Peyer's patch (tissue), 4 donors: Measurements from ENCODE around the gene BACH2. TPM values are rescaled to one million over a fixed set of nuclear protein-coding genes. Genes with fewer than 3 reads are reported as not detected.

Source experiments
- DNase-seq, 3 donors: peaks; one replicate each; pipeline ENCODE4 v3.0.0-alpha.2; 2017 to 2019
- H3K27ac ChIP-seq, 4 donors: fragments of 200-600 bp; sonication (generic); one replicate each; pipeline ENCODE4 v1.5.1; 2016 to 2019
- H3K27me3 ChIP-seq, 2 donors: fragments of 200-600 bp; sonication (generic); one replicate each; pipeline ENCODE4 v1.5.1; 2019
- H3K36me3 ChIP-seq, 3 donors: fragments of 200-600 bp; sonication (generic); one replicate each; pipeline ENCODE4 v1.5.1; 2016 to 2019
- H3K4me1 ChIP-seq, 4 donors: fragments of 200-600 bp; sonication (generic); one replicate each; pipeline ENCODE4 v1.5.1; 2016 to 2019
- H3K4me3 ChIP-seq, 4 donors: fragments of 200-600 bp; sonication (generic); 1 replicate in 3 of 4; 2 replicates in 1 of 4; pipeline ENCODE4 v1.5.1; 2016 to 2019; ENCODE audit warnings: mild to moderate bottlenecking in 1 of 4
- H3K9me3 ChIP-seq, 4 donors: fragments of 200-600 bp; sonication (generic); one replicate each; pipeline ENCODE4 v1.5.1; 2016 to 2019; ENCODE audit warnings: mild to moderate bottlenecking in 1 of 4
- CTCF ChIP-seq, 6 experiments: fragments of 450-650 bp in 4 of 6; fragments of 200-600 bp in 2 of 6; sonication (generic) in 1 of 6; IDR thresholded peaks; one replicate each; pipeline ENCODE4 v1.5.1; 2017 to 2019; ENCODE audit warnings: antibody characterized with exemption in 6 of 6, mild to moderate bottlenecking in 3 of 6, moderate library complexity in 1 of 6
- POLR2A ChIP-seq, 2 donors: fragments of 450-650 bp; IDR thresholded peaks; one replicate each; pipeline ENCODE4 v1.5.1; 2017; ENCODE audit warnings: antibody characterized with exemption in 2 of 2, mild to moderate bottlenecking in 2 of 2, moderate library complexity in 2 of 2
- total RNA-seq, 4 donors: library from RNA; depleted of rRNA; stranded (reverse); fragments of >200 nt; gene quantifications; one replicate each; pipeline ENCODE4 v1.1.0, GENCODE V29; 2016

Gene BACH2
- total RNA-seq, 4 donors from 2014 or later, result 0.18 to 26.4 (median 8.2) TPM

DNA sequence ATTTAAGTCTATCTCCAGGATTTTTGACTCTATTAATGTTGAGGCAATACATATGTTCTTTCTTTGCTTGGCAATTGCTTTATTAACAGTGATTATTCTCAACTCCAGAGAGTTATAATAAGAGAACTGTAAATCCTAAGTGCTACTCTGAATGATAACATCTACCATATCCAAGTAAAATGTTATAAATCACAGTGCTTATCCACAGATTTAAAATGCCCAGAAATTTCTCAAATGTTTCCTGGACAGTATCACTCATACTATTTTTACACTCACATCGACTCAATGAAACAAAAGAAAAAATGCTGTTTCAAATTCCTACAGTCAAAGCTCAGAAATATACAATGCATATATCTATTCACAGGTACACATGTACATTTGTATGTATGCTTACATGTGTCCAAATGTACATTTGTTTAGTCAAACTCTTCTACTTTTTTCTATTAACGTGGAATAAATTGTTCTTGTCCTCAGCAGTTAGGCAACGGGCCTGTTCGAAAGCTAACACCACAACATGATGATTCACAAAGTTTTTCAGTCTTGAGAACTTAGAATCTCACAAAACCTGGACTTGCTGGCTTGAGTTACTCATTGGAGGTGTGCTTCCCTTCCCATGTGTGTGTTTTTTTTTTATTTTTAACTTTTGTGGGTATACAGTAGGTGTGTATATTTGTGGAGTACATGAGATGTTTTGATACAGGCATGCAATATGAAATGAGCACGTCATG is 209.4 kb downstream of the BACH2 start:
- no peaks in the 10 kb centered on the region for H3K9me3 ChIP-seq
- no peak overlapping the region for H3K4me3 ChIP-seq
- H3K36me3 ChIP-seq, result no peaks in the 10 kb centered on the region
- no peaks in the 10 kb centered on the region for H3K4me1 ChIP-seq
- no peak overlapping the region for H3K27ac ChIP-seq
- no peaks in the 10 kb centered on the region for H3K27me3 ChIP-seq
- no peak for DNase-seq
- TF ChIP-seq POLR2A (IDR thresholded peaks at IDR 0.05), result no peak
- TF ChIP-seq CTCF (IDR thresholded peaks at IDR 0.05), result no peak

DNA sequence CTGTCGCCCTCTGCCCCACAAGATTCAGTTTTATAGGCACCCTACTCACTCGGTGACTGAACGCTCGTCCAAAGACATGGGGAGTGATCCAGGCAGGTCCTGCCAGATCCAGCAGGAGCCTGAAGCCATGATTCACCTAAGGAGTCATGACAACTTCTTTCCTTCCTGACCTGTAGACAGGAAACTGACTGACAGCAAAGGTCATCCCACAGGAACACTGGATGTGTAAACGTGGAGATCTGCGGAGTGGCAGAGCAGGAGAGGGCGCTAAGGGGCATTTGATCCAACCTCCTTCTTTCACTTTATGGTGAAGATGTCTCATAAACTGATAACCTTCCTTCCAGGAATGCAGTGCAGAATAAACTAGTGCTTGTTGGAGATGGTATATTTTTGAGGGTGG is 210.1 kb downstream of the BACH2 start:
- Histone ChIP-seq H3K36me3 (no peaks in the 10 kb centered on the region), H3K9me3 (no peaks in the 10 kb centered on the region), H3K4me3 (no peak overlapping the region), H3K27me3 (no peaks in the 10 kb centered on the region), H3K4me1 (no peaks in the 10 kb centered on the region), H3K27ac (no peak overlapping the region)
- DNase-seq, result no peak
- TF ChIP-seq POLR2A (IDR thresholded peaks at IDR 0.05) (no peak), CTCF (IDR thresholded peaks at IDR 0.05) (no peak)

GRCh38 chr6:90083891-90084290 is 212.8 kb downstream of the BACH2 start:
- DNase-seq, result peak in 2 of 3 donors; percentile 66 to 71
- no peaks in the 10 kb centered on the region for H3K36me3 ChIP-seq
- H3K4me3 ChIP-seq, result no peak overlapping the region
- H3K27ac ChIP-seq, result peak overlapping the region in 1 of 4 donors; percentile 62
- TF ChIP-seq POLR2A (IDR thresholded peaks at IDR 0.05), result no peak
- no peaks in the 10 kb centered on the region for H3K9me3 ChIP-seq
- H3K4me1 ChIP-seq, result peaks cover 0 to 4% (median 0%) of the 10 kb centered on the region in 4 donors
- no peaks in the 10 kb centered on the region for H3K27me3 ChIP-seq

GRCh38 chr6:90082847-90083246 is 213.8 kb downstream of the BACH2 start:
- Histone ChIP-seq H3K9me3 (no peaks in the 10 kb centered on the region), H3K27ac (no peak overlapping the region), H3K27me3 (no peaks in the 10 kb centered on the region), H3K4me1 (peaks cover 0 to 4% (median 0%) of the 10 kb centered on the region in 4 donors), H3K36me3 (no peaks in the 10 kb centered on the region), H3K4me3 (no peak overlapping the region)
- no peak for TF ChIP-seq POLR2A (IDR thresholded peaks at IDR 0.05)
- no peak for TF ChIP-seq CTCF (IDR thresholded peaks at IDR 0.05)
- DNase-seq, result no peak

- Histone ChIP-seq H3K4me1 (peaks cover 0 to 4% (median 0%) of the 10 kb centered on the region in 4 donors), H3K36me3 (no peaks in the 10 kb centered on the region), H3K27ac (peak overlapping the region in 2 of 4 donors; percentile 45 to 59), H3K4me3 (peak overlapping the region in 3 of 4 donors; percentile 7 to 27 (median 16)), H3K9me3 (no peaks in the 10 kb centered on the region), H3K27me3 (no peaks in the 10 kb centered on the region)
- peak in 1 of 3 donors; percentile 52 for DNase-seq
- no peak for TF ChIP-seq POLR2A (IDR thresholded peaks at IDR 0.05)
Observed at GRCh38 chr6:90080876-90081481, 215.7 kb downstream of the BACH2 start.

DNA sequence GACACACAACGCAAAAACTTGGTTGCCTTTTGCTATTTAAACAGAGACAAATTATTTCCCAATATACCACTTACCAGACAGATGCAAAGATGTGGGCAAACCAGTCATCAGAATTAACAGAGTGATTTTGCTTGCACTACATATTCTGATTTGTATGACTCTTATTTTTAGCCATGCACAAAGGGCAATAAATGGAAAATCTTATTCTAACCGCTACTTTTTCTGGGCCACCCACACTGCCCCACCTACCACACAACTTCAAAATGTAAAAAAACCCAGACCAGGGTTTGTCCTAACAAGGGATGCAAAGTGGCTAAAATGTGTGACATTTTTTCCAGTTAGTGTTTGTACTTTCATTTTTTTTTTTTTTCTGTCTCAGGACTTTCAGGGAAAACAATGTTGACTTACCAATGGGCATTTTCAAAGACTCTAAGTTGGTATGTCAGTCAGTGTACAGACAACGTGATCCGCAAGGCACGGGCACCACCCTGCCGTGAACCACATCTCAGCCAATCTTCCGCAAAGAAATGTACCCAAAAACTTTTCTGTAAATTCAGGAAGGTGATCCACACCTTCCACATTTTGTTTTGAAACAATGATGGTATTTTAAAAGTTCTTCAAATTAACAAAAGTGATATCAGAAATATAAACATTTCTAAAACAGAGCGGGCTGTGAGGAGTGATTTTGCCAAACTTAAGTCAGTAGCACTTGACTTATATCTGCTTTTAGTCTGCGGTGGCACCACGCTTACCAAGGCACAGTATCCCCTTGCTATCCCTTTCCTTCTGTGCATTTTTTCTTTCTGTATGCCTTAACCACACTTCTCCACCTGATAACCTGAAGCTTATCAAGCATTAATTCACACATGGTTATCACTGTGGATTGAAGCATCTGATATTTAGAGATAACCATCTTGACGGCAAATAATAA is 216.8 kb downstream of the BACH2 start:
- no peaks in the 10 kb centered on the region for H3K36me3 ChIP-seq
- H3K4me3 ChIP-seq, result peak overlapping the region in 1 of 4 donors; percentile 7
- peaks cover 0 to 4% (median 0%) of the 10 kb centered on the region in 4 donors for H3K4me1 ChIP-seq
- DNase-seq, result peak in 1 of 3 donors; percentile 26
- TF ChIP-seq POLR2A (IDR thresholded peaks at IDR 0.05), result no peak
- no peak for TF ChIP-seq CTCF (IDR thresholded peaks at IDR 0.05)
- H3K9me3 ChIP-seq, result no peaks in the 10 kb centered on the region
- no peaks in the 10 kb centered on the region for H3K27me3 ChIP-seq
- H3K27ac ChIP-seq, result peak overlapping the region in 2 of 4 donors; percentile 45 to 59
